Type B pancreatic cell (in vitro differentiated cells): ENCODE results near the gene ZNF236. TPM values are rescaled to one million over a fixed set of nuclear protein-coding genes. Genes with fewer than 3 reads are reported as not detected.

Experiments used
- DNase-seq: peaks from one replicate; pipeline ENCODE4 v3.0.0; 2021; ENCODE audit warnings: mixed read lengths; ENCODE audit not compliant: unreplicated experiment; ENCODE audit errors: extremely low spot score
- H3K27ac Mint-ChIP-seq: 2 replicates; pipeline ENCODE4 v1.8.0; 2021; ENCODE audit warnings: mild to moderate bottlenecking, mixed read lengths
- H3K27me3 Mint-ChIP-seq: 2 replicates; pipeline ENCODE4 v1.8.0; 2021; ENCODE audit warnings: mixed read lengths
- H3K36me3 Mint-ChIP-seq: 2 replicates; pipeline ENCODE4 v1.8.0; 2021; ENCODE audit warnings: mixed read lengths
- H3K4me1 Mint-ChIP-seq: one replicate; pipeline ENCODE4 v1.8.0; 2021; ENCODE audit warnings: mixed read lengths; ENCODE audit not compliant: unreplicated experiment
- H3K4me3 Mint-ChIP-seq: 2 replicates; pipeline ENCODE4 v1.8.0; 2021; ENCODE audit warnings: mild to moderate bottlenecking, mixed read lengths
- H3K9me3 Mint-ChIP-seq: 2 replicates; pipeline ENCODE4 v1.8.0; 2021; ENCODE audit warnings: mixed read lengths
- CTCF ChIP-seq: fragments of 200-600 bp; sonication (generic); conservative IDR thresholded peaks from 2 replicates; pipeline ENCODE4 v1.5.0; 2021; ENCODE audit warnings: antibody characterized with exemption, mild to moderate bottlenecking
- total RNA-seq: library from RNA; stranded (reverse); gene quantifications from 2 replicates; pipeline ENCODE4 v1.2.1, GENCODE V29; 2021; ENCODE audit warnings: low replicate concordance

ZNF236 gene
- total RNA-seq, 1 donor from 2014 or later: 20.2 TPM

GRCh38 chr18:76913583-76913982, 91.2 kb downstream of the ZNF236 start:
- H3K9me3 Mint-ChIP-seq: no peaks in the 10 kb centered on the region
- no peaks in the 10 kb centered on the region for H3K27me3 Mint-ChIP-seq
- no peak for TF ChIP-seq CTCF
- H3K4me3 Mint-ChIP-seq: no peak overlapping the region
- H3K27ac Mint-ChIP-seq: no peak overlapping the region
- H3K4me1 Mint-ChIP-seq: no peaks in the 10 kb centered on the region
- DNase-seq: no peak
- H3K36me3 Mint-ChIP-seq: peaks cover 28% of the 10 kb centered on the region

GRCh38 chr18:76914314-76914713, 92.0 kb downstream of the ZNF236 start:
- Mint-ChIP-seq H3K27ac (no peak overlapping the region), H3K4me3 (no peak overlapping the region), H3K4me1 (no peaks in the 10 kb centered on the region), H3K36me3 (peaks cover 28% of the 10 kb centered on the region), H3K9me3 (no peaks in the 10 kb centered on the region), H3K27me3 (no peaks in the 10 kb centered on the region)
- DNase-seq: no peak
- TF ChIP-seq CTCF: no peak

GRCh38 chr18:76914796-76915195, 92.4 kb downstream of the ZNF236 start:
- H3K36me3 Mint-ChIP-seq: peaks cover 31% of the 10 kb centered on the region
- no peaks in the 10 kb centered on the region for H3K27me3 Mint-ChIP-seq
- no peak for TF ChIP-seq CTCF
- H3K9me3 Mint-ChIP-seq: no peaks in the 10 kb centered on the region
- no peak for DNase-seq
- no peak overlapping the region for H3K27ac Mint-ChIP-seq
- H3K4me1 Mint-ChIP-seq: no peaks in the 10 kb centered on the region
- no peak overlapping the region for H3K4me3 Mint-ChIP-seq

GRCh38 chr18:76915456-76915855, 93.1 kb downstream of the ZNF236 start:
- Mint-ChIP-seq H3K27me3 (no peaks in the 10 kb centered on the region), H3K9me3 (no peaks in the 10 kb centered on the region), H3K36me3 (peaks cover 29% of the 10 kb centered on the region), H3K4me1 (no peaks in the 10 kb centered on the region), H3K27ac (no peak overlapping the region), H3K4me3 (no peak overlapping the region)
- DNase-seq: no peak
- no peak for TF ChIP-seq CTCF

- no peak for DNase-seq
- H3K36me3 Mint-ChIP-seq: peaks cover 31% of the 10 kb centered on the region
- H3K4me3 Mint-ChIP-seq: no peak overlapping the region
- no peak for TF ChIP-seq CTCF
- no peaks in the 10 kb centered on the region for H3K27me3 Mint-ChIP-seq
- H3K4me1 Mint-ChIP-seq: peaks cover 8% of the 10 kb centered on the region
- H3K9me3 Mint-ChIP-seq: no peaks in the 10 kb centered on the region
- no peak overlapping the region for H3K27ac Mint-ChIP-seq
These were observed 98.6 kb downstream of the ZNF236 start for GRCh38 chr18:76920974-76921373.

- peak; percentile 80 for TF ChIP-seq CTCF
- no peak for DNase-seq
- no peak overlapping the region for H3K4me3 Mint-ChIP-seq
- H3K27ac Mint-ChIP-seq: no peak overlapping the region
- peaks cover 8% of the 10 kb centered on the region for H3K4me1 Mint-ChIP-seq
- peaks cover 31% of the 10 kb centered on the region for H3K36me3 Mint-ChIP-seq
- no peaks in the 10 kb centered on the region for H3K9me3 Mint-ChIP-seq
- H3K27me3 Mint-ChIP-seq: no peaks in the 10 kb centered on the region
These were observed 99.8 kb downstream of the ZNF236 start for GRCh38 chr18:76922107-76922506.
